Measurements from ENCODE around the gene MEIS2. TPM values are rescaled to one million over a fixed set of nuclear protein-coding genes. Genes with fewer than 3 reads are reported as not detected.

MEIS2 gene
- total RNA-seq, 2 experiments from 2014 or later: not detected

GRCh38 chr15:36966708-36967107 lies 133.6 kb downstream of the MEIS2 start:
- no peak overlapping the region for H3K27ac Mint-ChIP-seq
- H3K4me3 Mint-ChIP-seq: no peak overlapping the region
- peaks cover 6% of the 10 kb centered on the region for H3K27me3 Mint-ChIP-seq (ENCODE audit: low read depth)
- no peaks in the 10 kb centered on the region for H3K36me3 Mint-ChIP-seq (ENCODE audit: low read depth)
- no peak for DNase-seq
- no peaks in the 10 kb centered on the region for H3K4me1 Mint-ChIP-seq (ENCODE audit: low read depth)
- CTCF ChIA-PET: no interaction called here
- intact Hi-C loops (cut with micrococcal nuclease): no loop called here
- no peaks in the 10 kb centered on the region for H3K9me3 Mint-ChIP-seq

- DNase-seq: no peak
- no peaks in the 10 kb centered on the region for H3K4me1 Mint-ChIP-seq (ENCODE audit: low read depth)
- intact Hi-C loops (cut with micrococcal nuclease): no loop called here
- H3K36me3 Mint-ChIP-seq (ENCODE audit: low read depth): no peaks in the 10 kb centered on the region
- no peak overlapping the region for H3K4me3 Mint-ChIP-seq
- H3K27me3 Mint-ChIP-seq (ENCODE audit: low read depth): peaks cover 6% of the 10 kb centered on the region
- no peak overlapping the region for H3K27ac Mint-ChIP-seq
- CTCF ChIA-PET: no interaction called here
- H3K9me3 Mint-ChIP-seq: no peaks in the 10 kb centered on the region
Observed at GRCh38 chr15:36965570-36966342, 134.6 kb downstream of the MEIS2 start.

GRCh38 chr15:36964626-36965025 lies 135.7 kb downstream of the MEIS2 start:
- no peaks in the 10 kb centered on the region for H3K4me1 Mint-ChIP-seq (ENCODE audit: low read depth)
- no peaks in the 10 kb centered on the region for H3K36me3 Mint-ChIP-seq (ENCODE audit: low read depth)
- no peak overlapping the region for H3K27ac Mint-ChIP-seq
- DNase-seq: no peak
- H3K9me3 Mint-ChIP-seq: no peaks in the 10 kb centered on the region
- CTCF ChIA-PET: no interaction called here
- no peak overlapping the region for H3K4me3 Mint-ChIP-seq
- H3K27me3 Mint-ChIP-seq (ENCODE audit: low read depth): peaks cover 2% of the 10 kb centered on the region
- intact Hi-C loops (cut with micrococcal nuclease): no loop called here

GRCh38 chr15:36961956-36962355 lies 138.4 kb downstream of the MEIS2 start:
- no peaks in the 10 kb centered on the region for H3K4me1 Mint-ChIP-seq (ENCODE audit: low read depth)
- H3K9me3 Mint-ChIP-seq: no peaks in the 10 kb centered on the region
- intact Hi-C loops (cut with micrococcal nuclease): no loop called here
- H3K36me3 Mint-ChIP-seq (ENCODE audit: low read depth): no peaks in the 10 kb centered on the region
- DNase-seq: no peak
- CTCF ChIA-PET: no interaction called here
- no peak overlapping the region for H3K27ac Mint-ChIP-seq
- H3K4me3 Mint-ChIP-seq: no peak overlapping the region
- peaks cover 4% of the 10 kb centered on the region for H3K27me3 Mint-ChIP-seq (ENCODE audit: low read depth)

- Mint-ChIP-seq H3K27me3 (ENCODE audit: low read depth) (peaks cover 8% of the 10 kb centered on the region), H3K4me1 (ENCODE audit: low read depth) (no peaks in the 10 kb centered on the region), H3K27ac (no peak overlapping the region), H3K9me3 (no peaks in the 10 kb centered on the region), H3K4me3 (no peak overlapping the region), H3K36me3 (ENCODE audit: low read depth) (no peaks in the 10 kb centered on the region)
- intact Hi-C loops (cut with micrococcal nuclease): no loop called here
- CTCF ChIA-PET: interaction anchor here (0.6 kb wide), 2 partner anchors 12 to 137 kb away, joined by 3 read pairs; no protein-coding TSS in a partner anchor
- no peak for DNase-seq
Observed at GRCh38 chr15:36960947-36961227, 139.5 kb downstream of the MEIS2 start.

GRCh38 chr15:36960179-36960946 lies 140.0 kb downstream of the MEIS2 start:
- intact Hi-C loops (cut with micrococcal nuclease): no loop called here
- Mint-ChIP-seq H3K4me1 (ENCODE audit: low read depth) (no peaks in the 10 kb centered on the region), H3K27ac (no peak overlapping the region), H3K27me3 (ENCODE audit: low read depth) (peaks cover 8% of the 10 kb centered on the region), H3K36me3 (ENCODE audit: low read depth) (no peaks in the 10 kb centered on the region), H3K4me3 (no peak overlapping the region), H3K9me3 (no peaks in the 10 kb centered on the region)
- DNase-seq: no peak
- CTCF ChIA-PET: interaction anchor here (0.6 kb wide), 1 partner anchor 137 kb away, joined by 3 read pairs; no protein-coding TSS in a partner anchor

- peaks cover 8% of the 10 kb centered on the region for H3K27me3 Mint-ChIP-seq (ENCODE audit: low read depth)
- H3K36me3 Mint-ChIP-seq (ENCODE audit: low read depth): no peaks in the 10 kb centered on the region
- DNase-seq: no peak
- intact Hi-C loops (cut with micrococcal nuclease): no loop called here
- H3K4me3 Mint-ChIP-seq: no peak overlapping the region
- H3K4me1 Mint-ChIP-seq (ENCODE audit: low read depth): no peaks in the 10 kb centered on the region
- CTCF ChIA-PET: no interaction called here
- no peak overlapping the region for H3K27ac Mint-ChIP-seq
- no peaks in the 10 kb centered on the region for H3K9me3 Mint-ChIP-seq
Observed at GRCh38 chr15:36959746-36960145, 140.6 kb downstream of the MEIS2 start.

- H3K36me3 Mint-ChIP-seq (ENCODE audit: low read depth): no peaks in the 10 kb centered on the region
- CTCF ChIA-PET: no interaction called here
- intact Hi-C loops (cut with micrococcal nuclease): no loop called here
- H3K27me3 Mint-ChIP-seq (ENCODE audit: low read depth): peaks cover 8% of the 10 kb centered on the region
- H3K27ac Mint-ChIP-seq: no peak overlapping the region
- H3K4me1 Mint-ChIP-seq (ENCODE audit: low read depth): no peaks in the 10 kb centered on the region
- H3K4me3 Mint-ChIP-seq: no peak overlapping the region
- H3K9me3 Mint-ChIP-seq: no peaks in the 10 kb centered on the region
- no peak for DNase-seq
Observed at GRCh38 chr15:36958606-36959005, 141.7 kb downstream of the MEIS2 start.

- Mint-ChIP-seq H3K9me3 (no peaks in the 10 kb centered on the region), H3K4me3 (no peak overlapping the region), H3K27me3 (ENCODE audit: low read depth) (peaks cover 12% of the 10 kb centered on the region), H3K27ac (no peak overlapping the region), H3K4me1 (ENCODE audit: low read depth) (no peaks in the 10 kb centered on the region), H3K36me3 (ENCODE audit: low read depth) (no peaks in the 10 kb centered on the region)
- intact Hi-C loops (cut with micrococcal nuclease): no loop called here
- CTCF ChIA-PET: no interaction called here
- no peak for DNase-seq
Observed at GRCh38 chr15:36954486-36954885, 145.9 kb downstream of the MEIS2 start.

- Mint-ChIP-seq H3K27me3 (ENCODE audit: low read depth) (peaks cover 12% of the 10 kb centered on the region), H3K9me3 (no peaks in the 10 kb centered on the region), H3K27ac (no peak overlapping the region), H3K4me1 (ENCODE audit: low read depth) (no peaks in the 10 kb centered on the region), H3K36me3 (ENCODE audit: low read depth) (no peaks in the 10 kb centered on the region), H3K4me3 (no peak overlapping the region)
- CTCF ChIA-PET: no interaction called here
- intact Hi-C loops (cut with micrococcal nuclease): no loop called here
- no peak for DNase-seq
Observed at GRCh38 chr15:36953346-36953745, 147.0 kb downstream of the MEIS2 start.

GRCh38 chr15:36951731-36952247 lies 148.6 kb downstream of the MEIS2 start:
- intact Hi-C loops (cut with micrococcal nuclease): no loop called here
- H3K27me3 Mint-ChIP-seq (ENCODE audit: low read depth): peaks cover 12% of the 10 kb centered on the region
- no peak overlapping the region for H3K27ac Mint-ChIP-seq
- H3K4me3 Mint-ChIP-seq: no peak overlapping the region
- CTCF ChIA-PET: no interaction called here
- H3K4me1 Mint-ChIP-seq (ENCODE audit: low read depth): no peaks in the 10 kb centered on the region
- no peaks in the 10 kb centered on the region for H3K9me3 Mint-ChIP-seq
- no peak for DNase-seq
- no peaks in the 10 kb centered on the region for H3K36me3 Mint-ChIP-seq (ENCODE audit: low read depth)

- CTCF ChIA-PET: no interaction called here
- Mint-ChIP-seq H3K9me3 (no peaks in the 10 kb centered on the region), H3K4me3 (no peak overlapping the region), H3K27ac (no peak overlapping the region), H3K36me3 (ENCODE audit: low read depth) (no peaks in the 10 kb centered on the region), H3K4me1 (ENCODE audit: low read depth) (no peaks in the 10 kb centered on the region), H3K27me3 (ENCODE audit: low read depth) (peaks cover 8% of the 10 kb centered on the region)
- no peak for DNase-seq
- intact Hi-C loops (cut with micrococcal nuclease): no loop called here
Observed at GRCh38 chr15:36950371-36950770, 150.0 kb downstream of the MEIS2 start.

GRCh38 chr15:36948982-36949381 lies 151.4 kb downstream of the MEIS2 start:
- intact Hi-C loops (cut with micrococcal nuclease): no loop called here
- DNase-seq: no peak
- no peaks in the 10 kb centered on the region for H3K9me3 Mint-ChIP-seq
- H3K4me3 Mint-ChIP-seq: no peak overlapping the region
- H3K36me3 Mint-ChIP-seq (ENCODE audit: low read depth): no peaks in the 10 kb centered on the region
- H3K27ac Mint-ChIP-seq: no peak overlapping the region
- H3K4me1 Mint-ChIP-seq (ENCODE audit: low read depth): no peaks in the 10 kb centered on the region
- H3K27me3 Mint-ChIP-seq (ENCODE audit: low read depth): peaks cover 15% of the 10 kb centered on the region
- CTCF ChIA-PET: interaction anchor here (0.6 to 0.7 kb wide), 2 partner anchors 12 to 1507 kb away, joined by 3 to 4 read pairs; no protein-coding TSS in a partner anchor

All from activated naive CD4-positive, alpha-beta T cell treated with anti-CD3 and anti-CD28 coated beads for 36 hours (primary cell).